GM20431 (cell line): ENCODE results near the gene EYA3.

ENCODE experiments used
- in situ Hi-C: fragments of 300-500 bp; cut with MseI, MboI; formaldehyde crosslinking; loops from one replicate; pipeline ENCODE4 v1.15.0; 2020; ENCODE audit warnings: low sequenced_read_pairs; ENCODE audit not compliant: unreplicated experiment

The EYA3 gene

GRCh38 chr1:28113242-28113572 is 24.8 kb upstream of the EYA3 start:
- in situ Hi-C loops, result no loop called here

- in situ Hi-C loops, result no loop called here
These were observed 24.2 kb upstream of the EYA3 start for GRCh38 chr1:28112388-28113241.

- in situ Hi-C loops, result no loop called here
These were observed 22.7 kb upstream of the EYA3 start for GRCh38 chr1:28111157-28111556.

- in situ Hi-C loops, result no loop called here
These were observed 22.1 kb upstream of the EYA3 start for GRCh38 chr1:28110555-28110954.

GRCh38 chr1:28109639-28110038 is 21.2 kb upstream of the EYA3 start:
- in situ Hi-C loops, result no loop called here

GRCh38 chr1:28108001-28108400 is 19.6 kb upstream of the EYA3 start:
- in situ Hi-C loops, result no loop called here

GRCh38 chr1:28104866-28105467 is 16.6 kb upstream of the EYA3 start:
- in situ Hi-C loops, result no loop called here

- in situ Hi-C loops, result no loop called here
These were observed 13.8 kb upstream of the EYA3 start for GRCh38 chr1:28102189-28102588.

GRCh38 chr1:28099050-28099769 is 10.8 kb upstream of the EYA3 start:
- in situ Hi-C loops, result no loop called here

- in situ Hi-C loops, result no loop called here
These were observed 8.7 kb upstream of the EYA3 start for GRCh38 chr1:28097100-28097472.

GRCh38 chr1:28096210-28097099 is 8.0 kb upstream of the EYA3 start:
- in situ Hi-C loops, result no loop called here

GRCh38 chr1:28091043-28091781 is 2.8 kb upstream of the EYA3 start:
- in situ Hi-C loops, result no loop called here

- in situ Hi-C loops, result no loop called here
These were observed 719 bp downstream of the EYA3 start for GRCh38 chr1:28087614-28088167.

- in situ Hi-C loops, result no loop called here
These were observed 1.8 kb downstream of the EYA3 start for GRCh38 chr1:28086651-28087050.

- in situ Hi-C loops, result no loop called here
These were observed 3.3 kb downstream of the EYA3 start for GRCh38 chr1:28085129-28085528.

GRCh38 chr1:28083876-28084275 is 4.5 kb downstream of the EYA3 start:
- in situ Hi-C loops, result no loop called here

- in situ Hi-C loops, result no loop called here
These were observed 9.5 kb downstream of the EYA3 start for GRCh38 chr1:28078680-28079626.

- in situ Hi-C loops, result no loop called here
These were observed 10.1 kb downstream of the EYA3 start for GRCh38 chr1:28078262-28078661.
